Embryonic facial prominence (tissue), 1 donor: ENCODE results near the gene TRIM67.
A peak's percentile ranks its signal among the peaks of the same experiment; 100 is the strongest.
"Not testable (repeated sequence)": the region's sequence is repeated elsewhere in the genome, so short reads cannot be mapped to it uniquely, and the experiment has no call there.

Experiments
- DNase-seq: peaks from one replicate; pipeline ENCODE4 v3.0.0-alpha.2; 2016; ENCODE audit errors: extremely low spot score

Gene TRIM67

GRCh38 chr1:231161667-231162296, at the start of gene TRIM67:
TRIM67 (plus strand) TSS chr1:231162058; CDS start chr1:231162970, 912 bp downstream.
- no peak for DNase-seq

GRCh38 chr1:231116738-231117137, 45.1 kb upstream of the TRIM67 start:
- DNase-seq = no peak

GRCh38 chr1:231118704-231119453, 43.0 kb upstream of the TRIM67 start:
- DNase-seq = no peak

GRCh38 chr1:231121533-231121932, 40.3 kb upstream of the TRIM67 start:
- DNase-seq = no peak

- no peak for DNase-seq
Measured at GRCh38 chr1:231122143-231122542, 39.7 kb upstream of the TRIM67 start.

GRCh38 chr1:231124746-231125145, 37.1 kb upstream of the TRIM67 start:
- DNase-seq = no peak

GRCh38 chr1:231125972-231126580, 35.8 kb upstream of the TRIM67 start:
- no peak for DNase-seq

GRCh38 chr1:231127106-231127505, 34.8 kb upstream of the TRIM67 start:
- not testable (repeated sequence) for DNase-seq

GRCh38 chr1:231128471-231128870, 33.4 kb upstream of the TRIM67 start:
- not testable (repeated sequence) for DNase-seq

GRCh38 chr1:231130544-231130943, 31.3 kb upstream of the TRIM67 start:
- DNase-seq = no peak

GRCh38 chr1:231132591-231132990, 29.3 kb upstream of the TRIM67 start:
- DNase-seq = not testable (repeated sequence)

GRCh38 chr1:231134624-231135023, 27.2 kb upstream of the TRIM67 start:
- DNase-seq = no peak

- no peak for DNase-seq
Measured at GRCh38 chr1:231138236-231138635, 23.6 kb upstream of the TRIM67 start.

GRCh38 chr1:231139125-231139649, 22.7 kb upstream of the TRIM67 start:
- no peak for DNase-seq

GRCh38 chr1:231139659-231140654, 21.9 kb upstream of the TRIM67 start:
- DNase-seq = peak; percentile 71

GRCh38 chr1:231144416-231145193, 17.3 kb upstream of the TRIM67 start:
- no peak for DNase-seq

GRCh38 chr1:231147896-231148295, 14.0 kb upstream of the TRIM67 start:
- no peak for DNase-seq

- no peak for DNase-seq
Measured at GRCh38 chr1:231151811-231152210, 10.0 kb upstream of the TRIM67 start.

- DNase-seq = no peak
Measured at GRCh38 chr1:231153726-231154125, 8.1 kb upstream of the TRIM67 start.

GRCh38 chr1:231155808-231156207, 6.0 kb upstream of the TRIM67 start:
- no peak for DNase-seq

- no peak for DNase-seq
Measured at GRCh38 chr1:231157311-231157710, 4.5 kb upstream of the TRIM67 start.
